NCI-H1436 treated with DMSO at 0.1 percent for 48 hours (cell line): Measurements from ENCODE around the gene NCOA3.

Experiments used
- DNase-seq: peaks from one replicate; lab custom pipeline; 2025; lab: John Stamatoyannopoulos, UW

The NCOA3 gene

DNA sequence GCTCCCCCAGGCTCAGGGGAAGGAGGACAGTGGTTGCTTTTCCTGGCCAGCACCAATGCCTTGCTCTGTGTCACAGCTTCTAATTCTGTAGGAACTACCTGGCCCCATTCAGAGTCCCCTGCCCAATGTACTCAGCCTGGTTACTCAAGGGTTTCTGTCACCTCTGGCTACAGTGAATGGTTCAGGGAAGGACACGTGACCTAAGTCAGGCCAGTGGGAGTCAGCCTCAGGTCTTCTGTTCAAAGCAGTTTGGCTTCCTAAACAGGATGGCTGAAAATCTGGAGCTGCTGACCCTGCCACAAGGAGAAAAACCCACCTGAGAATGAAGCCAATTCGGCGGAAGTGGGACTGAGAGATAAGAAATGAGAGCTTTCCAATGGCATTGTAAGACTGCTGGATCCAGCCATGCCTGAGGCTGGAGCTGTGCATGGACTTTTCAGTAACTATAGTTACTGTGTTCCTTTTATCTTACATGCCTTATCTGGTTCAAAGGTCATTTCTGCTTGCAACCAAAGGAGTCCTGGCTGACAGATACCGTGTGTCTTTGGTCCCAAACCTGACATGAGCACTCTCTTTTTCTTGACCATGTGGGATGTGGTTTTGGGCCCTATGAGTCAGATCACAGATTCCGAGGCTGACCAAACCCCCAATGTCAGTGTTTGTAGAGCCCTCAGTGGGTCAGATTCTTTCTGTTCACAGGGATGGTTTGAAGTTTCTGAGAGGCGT, 179.3 kb downstream of the NCOA3 start:
- DNase-seq: no peak

DNA sequence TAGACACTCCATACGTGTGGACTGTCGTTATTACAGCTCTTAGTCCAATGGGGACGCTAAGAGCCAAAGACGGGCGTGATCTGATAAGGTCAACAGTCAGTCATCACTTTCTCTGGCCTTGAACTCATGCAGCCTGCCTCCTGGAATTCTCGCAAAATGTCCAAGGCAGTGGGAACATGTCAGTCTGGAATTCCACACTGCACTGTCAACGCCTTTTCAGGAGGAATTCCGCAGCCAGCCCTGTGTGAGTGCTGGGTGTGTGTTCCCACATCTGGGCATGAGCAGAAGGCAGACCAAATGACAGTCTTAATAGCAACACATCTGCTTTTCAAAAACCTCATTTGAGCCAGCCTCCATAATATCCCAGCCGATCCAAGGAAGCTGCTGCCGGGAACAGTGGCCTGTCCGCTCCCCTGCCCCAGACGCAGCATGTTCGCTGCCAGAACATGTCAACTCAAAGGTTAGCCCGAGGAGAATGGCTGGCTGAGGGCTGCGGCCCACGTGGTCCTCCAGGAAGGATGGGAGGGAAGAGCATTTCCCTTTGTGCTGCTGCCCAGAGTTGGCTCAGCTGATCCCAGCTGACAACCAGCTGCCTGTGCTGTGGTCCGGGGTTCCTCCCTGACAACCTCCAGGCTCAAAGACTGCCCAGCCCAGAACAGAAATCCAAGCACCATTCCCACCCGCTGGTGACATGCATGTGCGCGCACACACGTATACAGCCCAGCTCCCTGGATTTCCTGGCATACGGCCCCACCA, 180.5 kb downstream of the NCOA3 start:
- DNase-seq: no peak

DNA sequence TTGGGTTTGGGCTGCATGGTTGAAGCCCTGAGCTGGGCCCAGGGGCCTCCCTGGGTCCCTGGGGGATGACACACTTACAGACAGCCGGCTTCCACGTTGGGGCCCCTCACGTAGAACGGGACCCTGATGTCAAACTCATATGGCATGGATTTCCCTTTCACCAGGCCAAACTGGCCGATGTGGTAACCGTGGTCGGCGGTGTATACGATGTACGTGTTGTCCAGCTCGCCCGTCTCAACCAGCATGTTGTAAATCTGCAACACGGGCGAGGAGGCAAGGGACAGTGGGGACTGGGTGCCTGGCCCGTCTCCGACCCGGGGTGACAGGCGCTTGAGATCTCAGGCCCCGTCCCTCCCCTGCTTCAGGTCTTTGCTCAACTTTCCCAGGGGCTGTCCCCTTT, 181.2 kb downstream of the NCOA3 start:
- DNase-seq: no peak

DNA sequence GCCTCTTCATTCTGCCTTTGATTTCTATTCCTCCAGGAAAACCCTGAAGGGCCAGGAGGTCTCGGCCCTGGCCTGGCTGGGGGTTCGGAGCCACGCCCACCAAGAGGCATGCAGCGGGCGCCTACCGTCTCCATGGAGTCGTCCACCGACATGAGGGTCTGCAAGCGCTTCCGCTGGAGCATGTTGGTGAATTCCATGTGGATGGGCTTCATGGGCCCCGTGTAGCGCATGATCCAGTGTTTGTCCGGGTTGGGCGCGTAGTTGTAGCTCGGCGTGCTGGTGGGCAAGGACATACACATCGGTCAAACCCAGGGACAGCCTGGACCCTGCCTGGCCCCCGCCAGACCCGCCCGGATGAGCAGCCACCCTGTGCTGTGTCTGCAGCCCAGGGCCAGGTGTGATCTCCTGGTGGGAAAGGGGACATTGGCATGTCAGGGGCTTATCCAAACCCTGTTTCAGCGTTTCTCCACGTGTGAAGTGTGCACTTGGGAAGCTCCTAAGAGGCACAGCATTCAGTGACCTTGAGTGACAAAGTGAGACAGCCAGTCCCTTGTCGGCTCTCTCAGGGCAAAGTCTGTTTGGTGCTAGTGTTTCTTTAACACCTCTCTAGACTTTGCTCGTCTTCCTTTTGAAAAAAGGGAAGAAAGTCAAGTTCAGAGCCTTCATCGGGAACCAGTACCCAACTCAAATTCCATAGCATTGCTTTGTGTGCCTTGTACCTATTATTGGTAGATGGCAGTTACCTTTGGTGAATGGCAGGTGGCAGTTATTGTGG, 182.8 kb downstream of the NCOA3 start:
- no peak for DNase-seq

DNA sequence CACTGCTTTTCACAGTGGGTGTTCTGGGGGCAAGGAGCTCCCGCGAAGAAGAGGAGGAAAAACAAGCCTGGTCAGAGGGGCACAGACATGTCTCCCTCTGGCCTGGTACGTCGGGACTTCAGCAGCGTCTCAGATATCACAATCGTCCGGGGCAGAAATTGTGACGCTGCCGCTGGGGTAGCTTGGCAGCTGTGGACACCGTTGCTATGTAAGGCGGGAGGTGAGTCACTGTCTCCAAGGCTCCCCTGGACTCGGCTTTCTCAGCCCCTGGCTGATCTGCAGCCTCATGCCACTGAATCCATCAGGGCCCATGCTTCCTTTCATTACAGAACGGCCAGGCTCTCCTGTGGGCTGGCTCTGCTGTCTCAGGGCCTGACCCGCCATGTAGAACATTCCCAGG, 184.9 kb downstream of the NCOA3 start:
- no peak for DNase-seq

DNA sequence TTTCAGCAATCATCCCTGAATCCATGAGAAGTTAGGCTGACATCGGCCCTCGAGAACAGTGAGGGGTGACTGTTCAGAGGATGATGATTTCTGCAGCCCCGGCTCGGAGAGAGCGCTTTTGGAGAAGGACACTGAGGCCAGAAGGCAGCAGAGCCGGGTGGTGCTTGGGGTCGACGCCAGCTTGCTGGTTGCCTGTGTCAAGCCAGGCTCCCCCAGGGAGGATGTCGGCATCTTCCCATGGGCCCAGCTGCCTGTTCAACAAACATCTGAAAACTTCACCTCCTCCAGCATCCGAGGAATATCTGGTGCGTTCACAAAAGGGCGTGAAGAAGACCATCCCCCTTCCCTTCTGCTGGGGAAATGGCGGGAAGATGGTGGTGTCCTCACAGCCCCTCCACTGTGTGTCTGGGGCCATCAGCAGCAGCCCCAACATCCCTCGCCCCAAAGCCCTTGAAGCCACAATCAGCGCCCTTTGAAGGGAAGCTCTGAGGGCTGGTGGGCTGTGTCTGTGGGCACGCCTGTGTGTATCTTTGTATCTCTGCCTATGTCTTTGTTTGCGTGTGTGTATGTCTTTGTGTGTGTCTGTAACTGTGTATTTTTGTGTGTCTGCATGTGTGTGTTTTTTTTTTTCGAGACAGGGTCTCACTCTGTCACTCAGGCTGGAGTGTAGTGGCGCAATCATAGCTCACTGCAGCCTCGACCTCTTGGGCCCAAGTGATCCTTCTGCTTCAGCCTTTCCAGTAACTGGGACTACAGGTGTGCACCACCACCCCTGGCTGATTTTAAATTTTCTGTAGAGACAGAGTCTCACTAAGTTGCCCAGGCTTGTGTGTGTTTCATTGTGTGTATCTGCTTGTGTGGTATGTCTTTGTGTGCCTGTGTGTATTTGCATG, 185.7 kb downstream of the NCOA3 start:
- no peak for DNase-seq

DNA sequence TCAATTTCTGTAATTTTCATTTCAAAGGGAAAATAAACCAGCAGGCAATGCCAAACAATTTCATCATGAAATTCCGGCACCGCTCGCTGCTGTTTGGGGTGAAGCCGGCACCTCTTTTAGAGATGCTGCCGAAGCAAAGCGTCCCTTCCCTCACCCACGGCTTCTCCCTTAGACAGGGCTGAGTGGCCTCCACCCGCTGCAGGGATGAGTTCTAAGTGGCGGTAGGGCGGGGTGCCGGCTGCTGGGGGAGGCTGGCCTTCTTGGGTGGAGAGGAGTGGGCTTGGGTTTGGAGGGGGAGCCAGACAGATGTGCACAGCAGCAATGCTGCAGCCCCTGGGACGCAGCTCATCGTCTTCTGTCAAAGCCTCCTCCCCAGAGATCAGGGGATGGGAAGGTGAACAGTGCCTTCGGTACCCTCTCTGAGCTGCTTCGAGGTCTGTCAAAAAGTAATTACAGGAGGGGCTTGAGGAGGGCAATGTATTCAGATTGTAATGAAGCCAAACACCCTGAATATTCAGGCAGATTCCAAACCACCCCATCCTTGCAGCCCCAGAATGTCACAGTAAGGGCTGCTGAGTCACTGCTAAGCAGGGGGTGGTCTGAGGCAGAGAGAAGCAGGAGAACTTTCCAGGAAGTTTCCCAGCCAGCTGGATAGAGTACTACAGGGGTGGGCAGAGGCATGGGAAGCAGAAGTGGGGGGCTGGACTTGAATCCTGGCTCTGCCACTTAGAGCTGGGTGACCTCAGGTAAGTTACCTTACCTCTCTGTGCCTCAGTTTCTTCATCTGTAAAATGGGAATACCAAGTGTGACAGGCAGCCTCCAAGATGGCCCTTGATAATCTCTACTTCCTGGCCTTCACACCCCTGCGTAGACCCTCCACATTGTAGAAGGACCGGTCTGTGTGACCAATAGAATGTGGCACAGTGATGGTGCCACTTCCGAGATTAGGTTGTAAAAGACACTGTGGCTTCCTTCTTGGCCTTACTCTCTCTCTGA, 187.0 kb downstream of the NCOA3 start:
- DNase-seq: no peak

DNA sequence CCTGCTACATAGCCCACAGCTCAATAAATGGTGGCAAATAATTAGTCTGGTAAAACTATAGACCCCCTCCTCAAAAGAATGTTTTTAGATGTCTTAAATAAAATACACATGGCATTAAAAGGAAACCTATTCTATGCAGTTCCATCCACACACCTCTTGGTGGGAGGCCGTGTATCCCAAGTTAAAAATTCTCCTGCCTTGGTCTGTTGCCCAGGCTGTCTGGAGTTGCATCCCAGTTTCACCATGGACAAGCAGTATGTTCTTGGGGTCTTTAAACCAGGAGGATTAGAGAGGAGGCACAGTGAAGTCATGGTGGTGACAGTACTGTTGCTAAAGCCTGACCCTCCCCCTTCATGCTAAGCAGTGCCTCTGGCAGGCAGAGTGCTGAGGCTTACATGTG, 188.0 kb downstream of the NCOA3 start:
- no peak for DNase-seq

DNA sequence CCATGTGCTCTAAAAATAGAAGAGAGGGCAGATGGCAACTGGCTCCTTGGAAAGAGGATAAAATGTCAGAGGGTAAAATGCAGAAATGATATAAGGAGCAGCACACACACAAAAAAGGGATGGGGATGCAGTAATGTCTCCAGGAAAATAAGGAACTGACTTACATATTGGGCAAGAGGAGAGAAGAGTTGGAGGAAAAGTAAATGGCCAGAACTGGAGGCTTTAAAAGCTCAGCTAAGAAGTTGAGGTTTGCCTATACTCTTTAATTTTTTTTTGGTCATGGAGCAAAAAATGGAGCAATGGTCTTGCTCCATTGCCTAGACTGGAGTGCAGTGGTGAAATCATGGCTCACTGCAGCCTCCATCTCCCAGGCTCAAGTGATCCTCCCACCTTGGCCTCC, 189.9 kb downstream of the NCOA3 start:
- no peak for DNase-seq

DNA sequence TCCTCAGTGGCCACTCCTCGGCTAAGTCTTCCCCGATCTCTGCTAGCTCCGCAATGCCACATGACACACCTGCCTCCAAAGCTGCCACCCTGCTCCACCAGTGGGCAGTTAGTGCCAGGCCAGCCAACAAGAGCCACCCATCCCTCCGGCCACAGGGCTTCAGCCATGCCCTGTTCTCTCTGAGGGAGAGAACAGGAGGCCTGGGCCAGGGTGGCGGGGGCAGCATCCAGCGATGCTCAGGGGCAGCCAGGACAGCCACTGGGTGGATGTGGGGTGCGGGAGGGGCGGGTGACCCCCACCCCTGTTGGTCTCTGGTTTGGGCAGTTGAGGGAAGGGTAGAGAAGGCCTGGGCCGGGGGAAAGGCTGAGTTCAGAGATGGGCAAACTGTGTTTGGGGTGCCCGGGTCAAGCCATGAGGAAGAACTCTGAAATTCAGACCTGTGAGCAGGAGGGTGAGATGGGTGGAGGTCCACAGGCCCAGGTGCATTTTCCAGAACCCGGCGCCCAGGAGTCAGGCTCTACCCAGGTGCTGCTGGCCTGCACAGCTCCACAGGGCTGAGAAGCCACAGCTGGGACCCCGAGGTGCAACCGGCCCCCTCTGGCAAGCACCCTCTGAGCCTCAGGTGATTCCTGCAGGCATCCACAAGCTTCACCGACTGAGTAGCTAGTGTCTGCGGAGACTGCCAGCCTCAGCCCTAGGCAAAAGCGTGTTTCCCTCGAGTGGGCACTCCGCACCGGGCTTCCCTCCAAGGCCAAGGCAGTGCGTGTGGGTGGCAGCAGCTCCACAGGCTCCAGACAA, 192.5 kb downstream of the NCOA3 start:
- DNase-seq: no peak

DNA sequence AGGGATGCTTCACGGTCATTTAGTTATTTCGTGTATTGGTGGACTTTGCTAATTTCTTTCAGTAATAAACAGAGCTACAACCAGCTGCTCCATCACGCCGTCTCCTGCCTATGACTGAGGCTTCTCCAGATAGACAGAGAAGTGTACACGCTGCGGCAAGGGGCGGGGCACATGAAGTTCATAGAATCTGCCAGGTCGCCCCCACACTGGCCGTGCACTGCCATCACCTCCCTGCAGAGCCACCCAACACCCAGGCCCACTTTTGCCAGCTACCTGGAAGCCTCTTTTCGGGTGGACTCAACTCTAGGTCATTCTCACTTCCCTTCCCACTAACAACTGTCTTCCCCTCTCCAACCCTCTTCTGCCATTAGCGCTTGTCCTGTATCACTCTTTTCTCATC, 195.2 kb downstream of the NCOA3 start:
- no peak for DNase-seq

DNA sequence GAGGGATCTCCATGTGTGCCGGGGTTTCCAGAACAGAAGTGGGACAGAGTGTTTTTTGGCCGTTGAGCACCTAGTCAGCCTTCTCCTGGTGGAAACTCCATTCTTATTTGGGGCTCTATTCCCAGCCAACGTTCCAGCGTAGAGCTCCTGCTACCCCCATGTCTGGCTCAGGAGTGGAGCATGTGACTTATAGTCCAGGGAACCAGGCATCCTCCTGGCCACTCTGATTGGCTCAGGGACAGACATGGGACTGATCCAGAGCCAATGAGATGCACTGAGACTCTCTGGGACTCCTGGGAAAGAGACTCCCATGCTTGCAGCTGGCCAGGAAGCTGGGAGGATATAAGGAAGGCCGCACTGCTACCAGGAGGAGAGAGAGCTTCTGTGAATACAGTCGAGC, 196.5 kb downstream of the NCOA3 start:
- no peak for DNase-seq

DNA sequence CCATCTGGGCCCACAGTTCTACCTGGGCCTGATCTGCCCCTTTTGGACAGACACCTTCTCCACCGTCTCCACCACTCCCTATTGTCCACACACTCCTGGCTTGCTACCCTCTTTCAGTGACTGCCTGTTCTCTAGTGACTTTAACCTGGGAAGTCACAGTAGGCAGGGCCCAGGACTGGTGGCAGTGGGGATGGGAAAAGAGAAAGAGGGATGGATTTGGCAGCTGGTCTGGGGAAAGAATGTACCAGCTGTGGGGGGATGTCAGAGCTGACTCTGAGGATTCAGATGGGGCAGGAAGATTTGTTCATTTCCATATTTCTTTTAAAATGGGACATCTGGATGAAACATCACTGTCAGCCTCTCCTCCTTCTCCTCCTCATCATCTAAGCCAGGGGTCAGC, 198.1 kb downstream of the NCOA3 start:
- no peak for DNase-seq

DNA sequence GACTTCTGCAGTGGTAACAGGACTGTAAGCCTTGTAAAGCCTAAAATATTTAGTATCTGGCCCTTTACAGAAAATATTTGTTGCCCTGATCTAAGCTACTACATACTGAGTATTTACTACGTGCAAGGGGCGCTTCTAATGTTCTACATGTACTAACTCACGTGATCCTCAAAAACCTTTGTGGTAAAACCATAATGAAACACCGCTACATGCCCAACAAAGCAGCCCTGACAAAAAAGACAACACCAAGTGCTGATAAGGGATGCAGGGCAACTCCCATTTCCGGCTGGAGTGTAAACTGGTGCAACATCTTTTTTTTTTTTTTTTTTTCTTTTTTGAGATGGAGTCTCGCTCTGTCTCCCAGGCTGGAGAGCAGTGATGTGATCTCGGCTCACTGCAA, 198.6 kb downstream of the NCOA3 start:
- no peak for DNase-seq

DNA sequence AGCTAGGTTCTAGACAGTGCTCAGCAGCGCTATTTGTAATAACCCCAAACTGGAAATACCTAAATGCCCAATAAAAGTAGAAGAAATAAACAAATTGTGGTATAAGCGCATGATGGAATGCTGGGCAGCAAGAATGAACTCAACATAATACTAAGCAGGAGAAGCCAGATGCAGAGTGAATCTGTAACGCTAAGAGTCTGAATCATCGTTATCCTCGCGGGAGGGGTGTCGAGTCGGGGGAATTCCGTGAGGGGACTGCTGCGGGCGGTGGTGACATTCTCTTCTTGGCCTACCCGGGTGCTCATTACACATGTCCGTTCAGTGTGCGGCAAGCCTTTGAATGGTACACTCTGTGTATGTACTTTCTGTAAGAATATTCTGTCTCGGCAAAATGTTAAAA, 199.9 kb downstream of the NCOA3 start:
- DNase-seq: no peak

DNA sequence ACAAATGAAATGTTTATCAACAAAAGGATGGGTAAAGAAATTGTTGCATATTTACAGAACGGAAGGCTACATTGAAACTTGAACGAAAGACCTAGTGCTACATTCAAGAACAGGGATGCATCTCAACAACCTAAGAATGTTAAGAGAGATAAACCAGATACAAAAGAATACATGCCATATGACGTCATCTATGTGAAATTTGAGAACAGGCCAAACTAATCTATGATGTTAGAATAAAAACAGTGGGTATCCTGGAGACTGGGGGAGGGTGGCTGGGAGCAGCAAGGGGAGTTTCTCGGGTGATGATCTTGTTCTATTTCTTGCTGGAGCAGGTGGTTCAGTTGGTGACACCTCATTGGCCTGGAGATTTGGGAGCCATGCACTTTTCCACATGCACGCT, 202.1 kb downstream of the NCOA3 start:
- no peak for DNase-seq

DNA sequence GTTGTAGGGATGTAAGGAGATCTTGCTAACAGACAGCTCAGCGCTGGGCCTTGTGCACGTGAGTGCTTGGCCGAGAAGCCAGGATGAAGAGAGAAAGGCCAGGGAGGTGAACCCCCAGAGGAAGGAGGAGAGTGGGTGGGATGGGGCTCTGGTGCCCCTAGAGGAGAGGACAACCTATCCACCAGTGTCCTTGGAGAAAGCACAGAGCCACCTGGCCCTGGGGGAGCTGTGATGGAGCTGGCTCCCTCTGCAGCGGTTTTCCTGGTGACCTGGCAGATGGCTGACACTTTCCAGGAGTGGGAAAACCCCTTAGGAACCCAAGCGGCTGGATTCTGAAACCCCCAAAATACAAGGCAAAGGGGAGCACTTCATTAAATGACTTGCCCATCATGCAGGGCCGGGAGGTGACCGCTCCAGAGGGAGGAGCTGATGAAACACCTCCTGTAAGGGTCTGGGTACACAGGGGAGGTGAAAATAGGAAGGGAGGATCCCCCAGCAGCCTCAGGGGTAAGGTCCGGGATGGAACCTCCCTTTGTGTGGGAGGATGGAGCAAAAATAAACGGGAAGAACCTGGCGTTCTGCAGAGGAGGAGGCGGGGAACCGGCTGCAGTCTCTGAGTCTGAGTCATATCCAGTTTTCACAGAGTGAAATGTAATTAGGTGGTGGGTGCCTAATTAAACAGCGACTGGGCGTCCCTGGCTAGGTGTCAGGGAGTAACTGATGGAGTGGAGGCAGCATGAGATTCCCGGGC, 203.2 kb downstream of the NCOA3 start:
- DNase-seq: no peak

DNA sequence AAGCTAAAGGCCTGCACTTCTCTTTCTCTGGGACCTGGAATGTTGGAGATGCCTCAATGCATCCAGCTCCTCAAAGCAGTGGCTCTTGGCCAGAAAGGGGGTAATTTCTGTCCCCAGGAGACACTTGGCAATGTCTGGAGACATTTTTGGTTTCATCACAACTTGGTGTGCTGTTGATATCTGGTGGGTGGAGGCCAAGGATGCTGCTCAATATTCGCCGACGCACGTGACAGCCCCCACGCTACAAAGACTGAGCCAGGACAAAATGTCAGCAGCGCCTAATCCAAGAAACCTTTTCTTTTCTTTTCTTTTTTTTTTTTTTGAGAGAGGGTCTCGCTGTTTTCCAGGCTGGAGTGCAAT, 203.8 kb downstream of the NCOA3 start:
- DNase-seq: no peak

DNA sequence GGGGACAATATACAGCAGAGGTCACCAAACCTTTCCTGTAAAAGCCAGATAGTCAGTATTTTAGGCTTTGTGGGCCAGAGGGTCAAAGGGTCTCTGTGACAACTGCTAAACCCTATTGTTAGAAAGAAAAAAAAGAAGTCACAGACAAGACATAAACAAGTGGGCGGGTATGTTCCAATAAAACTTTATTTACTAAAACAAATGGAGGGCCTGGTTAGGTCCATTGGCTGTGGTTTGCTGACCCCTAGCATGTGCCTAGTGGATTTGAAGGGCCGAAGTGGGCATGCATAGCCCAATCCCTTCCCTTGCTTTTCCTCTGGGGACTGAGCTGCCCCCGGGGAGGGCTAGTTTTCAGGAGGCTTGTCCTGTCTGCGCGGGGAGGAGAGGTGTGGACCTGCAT, 204.7 kb downstream of the NCOA3 start:
- DNase-seq: no peak
